Measurements from ENCODE around the gene FOXP1. TPM values are rescaled to one million over a fixed set of nuclear protein-coding genes. Genes with fewer than 3 reads are reported as not detected.
A peak's percentile ranks its signal among the peaks of the same experiment; 100 is the strongest.

FOXP1 gene
- total and polyA plus RNA-seq, 2 experiments from 2014 or later = 76.8 to 99.8 TPM

DNA sequence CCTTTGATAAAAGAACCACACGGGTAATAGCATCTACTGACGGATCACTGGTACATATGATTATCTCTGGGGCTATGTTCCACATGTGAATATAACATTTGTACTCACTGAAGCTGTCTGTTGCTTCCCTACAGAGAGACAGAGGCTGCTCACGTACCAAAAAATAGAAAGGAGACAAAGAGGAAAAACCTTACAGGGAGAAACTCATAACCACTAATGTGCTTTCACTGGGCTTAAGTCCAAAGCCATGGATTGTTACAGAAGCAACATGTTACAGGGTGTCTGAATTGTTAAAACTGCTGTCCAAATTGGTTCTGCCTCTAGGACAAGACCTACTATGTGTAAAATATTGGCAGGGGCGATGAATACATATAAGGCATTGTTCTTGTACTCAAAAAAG, 311.9 kb downstream of the FOXP1 start:
- DNase-seq (ENCODE audit: low spot score) = no peak
- no peaks in the 10 kb centered on the region for H4K20me1 ChIP-seq (ENCODE audit: insufficient read depth, poor library complexity, severe bottlenecking)
- 81% methylated on average over 4 of the region's 4 CpGs for whole genome bisulfite sequencing (ENCODE audit: low lambda C conversion rate, missing lambda C conversion rate)
- H3K4me3 ChIP-seq = no peak overlapping the region
- H2AFZ ChIP-seq = no peak overlapping the region
- peaks cover 15% of the 10 kb centered on the region for H3K4me1 ChIP-seq (ENCODE audit: insufficient read depth)
- H3K9me2 ChIP-seq (replicated peaks; ENCODE audit: insufficient read depth) = no peaks in the 10 kb centered on the region
- H3K9me3 ChIP-seq (ENCODE audit: low read depth) = no peaks in the 10 kb centered on the region
- H3K27me3 ChIP-seq = no peaks in the 10 kb centered on the region
- TF ChIP-seq EZH2phosphoT487 (IDR thresholded peaks at IDR 0.05; ENCODE audit: low read depth, severe bottlenecking, unreplicated experiment) (no peak), EZH2 (IDR thresholded peaks at IDR 0.05; ENCODE audit: borderline replicate concordance) (no peak)
- TF ChIP-seq, protein P1, sequence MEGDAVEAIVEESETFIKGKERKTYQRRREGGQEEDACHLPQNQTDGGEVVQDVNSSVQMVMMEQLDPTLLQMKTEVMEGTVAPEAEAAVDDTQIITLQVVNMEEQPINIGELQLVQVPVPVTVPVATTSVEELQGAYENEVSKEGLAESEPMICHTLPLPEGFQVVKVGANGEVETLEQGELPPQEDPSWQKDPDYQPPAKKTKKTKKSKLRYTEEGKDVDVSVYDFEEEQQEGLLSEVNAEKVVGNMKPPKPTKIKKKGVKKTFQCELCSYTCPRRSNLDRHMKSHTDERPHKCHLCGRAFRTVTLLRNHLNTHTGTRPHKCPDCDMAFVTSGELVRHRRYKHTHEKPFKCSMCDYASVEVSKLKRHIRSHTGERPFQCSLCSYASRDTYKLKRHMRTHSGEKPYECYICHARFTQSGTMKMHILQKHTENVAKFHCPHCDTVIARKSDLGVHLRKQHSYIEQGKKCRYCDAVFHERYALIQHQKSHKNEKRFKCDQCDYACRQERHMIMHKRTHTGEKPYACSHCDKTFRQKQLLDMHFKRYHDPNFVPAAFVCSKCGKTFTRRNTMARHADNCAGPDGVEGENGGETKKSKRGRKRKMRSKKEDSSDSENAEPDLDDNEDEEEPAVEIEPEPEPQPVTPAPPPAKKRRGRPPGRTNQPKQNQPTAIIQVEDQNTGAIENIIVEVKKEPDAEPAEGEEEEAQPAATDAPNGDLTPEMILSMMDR (IDR thresholded peaks at IDR 0.05; ENCODE audit: poor library complexity) = no peak
- H3K4me2 ChIP-seq = no peak overlapping the region
- no peak overlapping the region for H3K27ac ChIP-seq
- H3K79me2 ChIP-seq = peaks cover 73% of the 10 kb centered on the region
- H3K36me3 ChIP-seq (replicated peaks; ENCODE audit: insufficient read depth, low read depth) = no peaks in the 10 kb centered on the region

DNA sequence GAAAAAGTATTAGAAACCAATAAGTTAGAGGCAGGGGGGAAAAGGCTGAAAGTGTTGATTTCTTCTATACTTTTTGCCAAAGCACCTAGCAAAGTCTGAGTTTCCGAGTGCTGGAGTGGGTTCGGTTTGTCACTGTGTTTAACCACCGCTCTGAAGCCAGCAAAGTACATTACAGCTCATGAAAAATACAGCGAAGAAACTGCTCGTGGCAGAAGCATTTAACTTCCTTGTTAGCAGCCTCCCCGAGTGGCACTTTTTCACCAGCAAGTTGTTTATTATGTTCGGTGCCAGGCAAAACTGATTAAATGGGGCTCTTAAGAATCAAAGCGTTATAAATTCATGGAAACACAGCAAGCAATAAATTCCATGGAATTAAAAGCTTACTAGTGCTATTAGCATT, 313.6 kb downstream of the FOXP1 start:
- H3K79me2 ChIP-seq = peaks cover 81% of the 10 kb centered on the region
- H4K20me1 ChIP-seq (ENCODE audit: insufficient read depth, poor library complexity, severe bottlenecking) = no peaks in the 10 kb centered on the region
- no peak overlapping the region for H2AFZ ChIP-seq
- no peaks in the 10 kb centered on the region for H3K36me3 ChIP-seq (replicated peaks; ENCODE audit: insufficient read depth, low read depth)
- H3K27ac ChIP-seq = peak overlapping the region; percentile 27
- DNase-seq (ENCODE audit: low spot score) = no peak
- peak overlapping the region; percentile 34 for H3K4me2 ChIP-seq
- no peaks in the 10 kb centered on the region for H3K27me3 ChIP-seq
- H3K9me3 ChIP-seq (ENCODE audit: low read depth) = no peaks in the 10 kb centered on the region
- no peak overlapping the region for H3K4me3 ChIP-seq
- H3K4me1 ChIP-seq (ENCODE audit: insufficient read depth) = peaks cover 15% of the 10 kb centered on the region
- no peaks in the 10 kb centered on the region for H3K9me2 ChIP-seq (replicated peaks; ENCODE audit: insufficient read depth)
- TF ChIP-seq EZH2phosphoT487 (IDR thresholded peaks at IDR 0.05; ENCODE audit: low read depth, severe bottlenecking, unreplicated experiment) (no peak), EZH2 (IDR thresholded peaks at IDR 0.05; ENCODE audit: borderline replicate concordance) (no peak)
- TF ChIP-seq, protein P1 (IDR thresholded peaks at IDR 0.05; ENCODE audit: poor library complexity) = no peak
- 56% methylated on average over 8 of the region's 8 CpGs for WGBS (ENCODE audit: low lambda C conversion rate, missing lambda C conversion rate)

DNA sequence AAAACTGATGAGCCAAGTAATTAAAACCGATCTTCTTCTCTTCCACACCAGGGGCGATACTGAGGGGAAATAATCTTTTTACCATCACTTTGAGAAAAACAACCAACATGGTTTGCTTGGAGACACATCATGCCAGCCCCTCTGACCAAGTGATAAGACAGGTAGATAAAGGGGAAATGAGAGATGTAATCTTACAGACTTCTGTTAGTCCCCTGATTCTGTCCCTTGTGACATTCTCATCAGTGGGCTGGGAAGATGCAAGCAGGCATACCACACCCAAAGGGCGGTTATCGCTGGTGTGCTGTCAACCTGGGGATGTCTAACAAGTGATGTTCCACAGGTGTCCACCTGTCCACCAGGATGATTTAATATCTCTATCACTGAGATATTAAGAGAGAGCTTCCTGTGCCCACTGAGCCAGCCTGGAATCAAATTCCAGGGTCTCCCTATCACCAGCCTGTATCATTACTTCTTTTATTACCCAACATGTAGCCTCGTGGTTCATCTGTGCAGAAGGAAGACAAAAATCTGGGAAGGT, 315.0 kb downstream of the FOXP1 start:
- Histone ChIP-seq H3K4me2 (no peak overlapping the region), H3K4me3 (no peak overlapping the region), H4K20me1 (ENCODE audit: insufficient read depth, poor library complexity, severe bottlenecking) (no peaks in the 10 kb centered on the region), H3K4me1 (ENCODE audit: insufficient read depth) (peaks cover 15% of the 10 kb centered on the region), H2AFZ (no peak overlapping the region), H3K27me3 (no peaks in the 10 kb centered on the region), H3K36me3 (replicated peaks; ENCODE audit: insufficient read depth, low read depth) (no peaks in the 10 kb centered on the region), H3K9me3 (ENCODE audit: low read depth) (no peaks in the 10 kb centered on the region), H3K9me2 (replicated peaks; ENCODE audit: insufficient read depth) (no peaks in the 10 kb centered on the region), H3K79me2 (peaks cover 83% of the 10 kb centered on the region), H3K27ac (no peak overlapping the region)
- DNase-seq (ENCODE audit: low spot score) = no peak
- WGBS (ENCODE audit: low lambda C conversion rate, missing lambda C conversion rate) = 95% methylated on average over 5 of the region's 5 CpGs
- TF ChIP-seq, protein P1 (IDR thresholded peaks at IDR 0.05; ENCODE audit: poor library complexity) = no peak
- TF ChIP-seq EZH2phosphoT487 (IDR thresholded peaks at IDR 0.05; ENCODE audit: low read depth, severe bottlenecking, unreplicated experiment) (no peak), EZH2 (IDR thresholded peaks at IDR 0.05; ENCODE audit: borderline replicate concordance) (no peak)
